K562 (cell line): ENCODE measurements around the gene TMEM191C. TPM values are rescaled to one million over a fixed set of nuclear protein-coding genes. Genes with fewer than 3 reads are reported as not detected.
A peak's percentile ranks its signal among the peaks of the same experiment; 100 is the strongest.

Experiments
- CEBPZ ChIP-seq: fragments of 150-350 bp; IDR thresholded peaks from 2 replicates; pipeline ENCODE4 v1.6.1; 2014; ENCODE audit warnings: low read depth, mild to moderate bottlenecking, low read length, borderline replicate concordance
- HNRNPL ChIP-seq: fragments of 200-400 bp; formaldehyde crosslinking; IDR thresholded peaks from 2 replicates; pipeline ENCODE4 v1.6.1; 2017; ENCODE audit warnings: low read depth, mild to moderate bottlenecking, low read length
- HNRNPLL ChIP-seq: fragments of 200-400 bp; formaldehyde crosslinking; IDR thresholded peaks from 2 replicates; pipeline ENCODE4 v1.6.1; 2017; ENCODE audit warnings: low read length, low read depth, mild to moderate bottlenecking; ENCODE audit not compliant: poor library complexity, severe bottlenecking
- MAFK ChIP-seq: IDR thresholded peaks from 2 replicates; pipeline ENCODE4 v1.6.1; 2011; ENCODE audit warnings: low read length, improper control_type of control experiment
- NR2C1 ChIP-seq, 2 experiments: fragments of 450-650 bp; IDR thresholded peaks; 2 replicates each; pipeline ENCODE4 v1.6.1; 2017; ENCODE audit warnings: mild to moderate bottlenecking in 2 of 2, antibody characterized with exemption in 1 of 2, inconsistent platforms in 1 of 2, missing compliant biosample characterization in 1 of 2, missing genetic modification characterization in 1 of 2
- RB1 ChIP-seq: fragments of 450-650 bp; IDR thresholded peaks from 2 replicates; pipeline ENCODE4 v1.6.1; 2017; ENCODE audit warnings: low read depth, mild to moderate bottlenecking
- SIN3B ChIP-seq: fragments of 450-650 bp; IDR thresholded peaks from 2 replicates; pipeline ENCODE4 v1.6.1; 2017; ENCODE audit warnings: low read depth, mild to moderate bottlenecking, moderate library complexity
- SMARCC2 ChIP-seq: fragments of 450-650 bp; IDR thresholded peaks from 2 replicates; pipeline ENCODE4 v1.6.1; 2017; ENCODE audit warnings: antibody characterized with exemption, moderate library complexity, mild to moderate bottlenecking, low read depth
- STAG1 ChIP-seq: sonication (generic); formaldehyde crosslinking; IDR thresholded peaks from 2 replicates; pipeline ENCODE4 v1.5.0; 2020; ENCODE audit warnings: missing genetic modification reagents, borderline replicate concordance
- TGIF2 ChIP-seq: sonication (generic); formaldehyde crosslinking; IDR thresholded peaks from 2 replicates; pipeline ENCODE4 v1.8.1; 2022; ENCODE audit warnings: mild to moderate bottlenecking, missing genetic modification reagents, moderate library complexity
- TSHZ1 ChIP-seq: fragments of 250-450 bp; sonication (Bioruptor Pico); IDR thresholded peaks from 2 replicates; pipeline ENCODE4 v1.4.0; 2020; ENCODE audit warnings: mild to moderate bottlenecking, moderate library complexity
- ZBTB1 ChIP-seq: sonication (generic); formaldehyde crosslinking; IDR thresholded peaks from 2 replicates; pipeline ENCODE4 v1.8.1; 2023; ENCODE audit warnings: missing genetic modification reagents, low read depth, mild to moderate bottlenecking, borderline replicate concordance
- ZNF174 ChIP-seq: fragments of 250-450 bp; sonication (Bioruptor Pico); IDR thresholded peaks from 2 replicates; pipeline ENCODE4 v1.4.0; 2020; ENCODE audit warnings: mild to moderate bottlenecking
- ZNF398 ChIP-seq: fragments of 250-450 bp; sonication (Bioruptor Pico); IDR thresholded peaks from 2 replicates; pipeline ENCODE4 v1.8.0; 2021; ENCODE audit warnings: moderate library complexity, mild to moderate bottlenecking, inconsistent platforms
- ZNF444 ChIP-seq: fragments of 250-450 bp; sonication (Bioruptor Pico); IDR thresholded peaks from 2 replicates; pipeline ENCODE4 v1.4.0; 2020; ENCODE audit warnings: mild to moderate bottlenecking, moderate library complexity
- ZNF584 ChIP-seq: fragments of 200-800 bp; sonication (Bioruptor generic); IDR thresholded peaks from 2 replicates; pipeline ENCODE4 v1.6.1; 2016; ENCODE audit warnings: low read depth, mild to moderate bottlenecking, missing genetic modification characterization, missing compliant biosample characterization
- ZNF699 ChIP-seq: fragments of 250-450 bp; sonication (Bioruptor Pico); IDR thresholded peaks from 2 replicates; pipeline ENCODE4 v1.8.0; 2021; ENCODE audit warnings: mild to moderate bottlenecking, moderate library complexity; ENCODE audit not compliant: insufficient replicate concordance
- ZNF707 ChIP-seq: fragments of 250-450 bp; sonication (Bioruptor Pico); conservative IDR thresholded peaks from 2 replicates; pipeline ENCODE4 v1.8.0; 2022; ENCODE audit warnings: inconsistent platforms, mild to moderate bottlenecking, moderate library complexity
- ZNF778 ChIP-seq: fragments of 450-650 bp; formaldehyde crosslinking; IDR thresholded peaks from 2 replicates; pipeline ENCODE4 v1.4.0; 2020; ENCODE audit warnings: mild to moderate bottlenecking, moderate library complexity
- polyA plus RNA-seq, 8 experiments: library from polyadenylated mRNA; depleted of rRNA in 4 of 8; stranded (reverse) in 5 of 8; unstranded in 3 of 8; fragments of >200 nt; fragmentation: Nextera tagmentation in 2 of 8; fragmentation: Illumina TruSeq in 1 of 8; extraction: Ambion mirVana in 2 of 8; extraction: Trizol in 1 of 8; gene quantifications; 2 replicates each; pipeline versions ENCODE4 v1.2.1 to v1.2.3, GENCODE V29; 2011 to 2014; ENCODE audit warnings: inconsistent platforms in 1 of 8, missing spikeins in 1 of 8
- total RNA-seq, 7 experiments: library from RNA; depleted of rRNA in 6 of 7; stranded (reverse); fragments of >200 nt in 6 of 7; fragmentation: Illumina TruSeq in 2 of 7; extraction: Trizol in 2 of 7; gene quantifications; 2 replicates each; pipeline versions ENCODE4 v1.2.1 to v1.2.3, GENCODE V29; 2011 to 2021; ENCODE audit warnings: low replicate concordance in 1 of 7

TMEM191C gene
- total and polyA plus RNA-seq, 9 of the 15 experiments (the other 6 are each of a cell fraction or from before 2014, with no cell fraction given) = 0.15 to 7.1 (median 1.1) TPM

GRCh38 chr22:21455334-21456089, 11.7 kb upstream of the TMEM191C start (continued):
- TF ChIP-seq CEBPZ (no peak), ZNF444 (CRISPR knock-in tag) (no peak), HNRNPL (no peak), ZNF398 (CRISPR knock-in tag) (no peak), ZBTB1 (CRISPR knock-in tag) (no peak), SMARCC2 (no peak), NR2C1 (IDR thresholded peaks at IDR 0.05) (no peak), NR2C1 (tag; IDR thresholded peaks at IDR 0.05) (no peak), STAG1 (peak; percentile 20; the same call in 1 of the 2 replicates), TSHZ1 (CRISPR knock-in tag) (no peak), ZNF699 (CRISPR knock-in tag) (no peak), ZNF778 (CRISPR knock-in tag) (no peak), MAFK (no peak), ZNF584 (CRISPR knock-in tag) (no peak), SIN3B (no peak), RB1 (peak; percentile 21; the same call in 1 of the 2 replicates), TGIF2 (no peak), HNRNPLL (no peak), ZNF174 (no peak), ZNF707 (CRISPR knock-in tag) (0 out of 2 replicates have a peak, but pooled peaks have one; percentile 40)
